Heart left ventricle (tissue), 13 donors: ENCODE measurements around the gene SLC9A9.

Source experiments
- POLR2A ChIP-seq, 2 donors: fragments of 450-650 bp; IDR thresholded peaks; one replicate each; pipeline ENCODE4 v1.6.1; 2017; ENCODE audit warnings: antibody characterized with exemption in 2 of 2, mild to moderate bottlenecking in 2 of 2, moderate library complexity in 2 of 2
- TF ChIP-seq, protein P1 (sequence below), 12 donors: fragments of 200-600 bp; sonication (generic) in 4 of 12; IDR thresholded peaks; one replicate each; pipeline versions ENCODE4 v1.5.0 to v1.8.0; 2018 to 2022; ENCODE audit warnings: antibody characterized with exemption in 12 of 12, mild to moderate bottlenecking in 5 of 12
- donor health status: ischemic (EF 13 %, LVEDD 7.1; RV severe dilation, severe dysfunction).
- donor health status: DM: no; HTN: yes; CAD: no.
- donor health status: DM: no; HTN: no; CAD: no.
- donor health status: ischemic (EF 25% LVEDD 6.9; RV normal size, moderate dysfunction).
- donor health status: ischemic (EF 25% LVEDD 5.7; RV mildly dilated, moderate dysfunction).
- donor health status: ischemic (EF 35%, LVEDD 5.7; RV mildly dilated, moderate dysfunction).
- donor health status: nonischemic (EF 11% LVEDD 7.7; RV severe dilation, severe dysfunction).
- donor health status: DM: yes; HTN: yes; CAD: no.
- donor health status: PGD.
- donor health status: ischemic (EF 29% LVEDD 5.4; RV normal size, mild dysfunction).
- donor health status: nonischemic (EF 23%, LVEDD 6.1; RV moderate dilation, normal function).

DNA sequence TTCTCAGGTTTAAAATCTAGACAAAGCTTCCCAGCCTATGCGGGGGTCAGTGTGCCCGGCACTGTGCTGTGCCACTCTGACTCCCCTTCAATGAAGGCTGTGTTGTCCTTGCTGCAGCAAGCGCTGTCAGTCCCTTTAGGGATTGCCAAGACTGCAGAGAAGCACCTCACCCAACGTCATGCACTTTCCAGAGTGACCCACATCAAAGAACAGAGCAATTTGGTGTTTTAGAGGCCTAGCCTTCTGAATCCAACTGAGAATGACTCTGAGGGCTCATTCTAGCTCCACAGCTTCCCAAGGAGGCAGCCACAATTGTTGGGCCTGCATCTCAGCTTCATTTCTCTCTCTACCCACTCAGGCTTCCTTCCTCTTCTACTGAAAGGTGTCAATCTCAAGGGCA, 26.4 kb downstream of the SLC9A9 start:
- TF ChIP-seq, protein P1, sequence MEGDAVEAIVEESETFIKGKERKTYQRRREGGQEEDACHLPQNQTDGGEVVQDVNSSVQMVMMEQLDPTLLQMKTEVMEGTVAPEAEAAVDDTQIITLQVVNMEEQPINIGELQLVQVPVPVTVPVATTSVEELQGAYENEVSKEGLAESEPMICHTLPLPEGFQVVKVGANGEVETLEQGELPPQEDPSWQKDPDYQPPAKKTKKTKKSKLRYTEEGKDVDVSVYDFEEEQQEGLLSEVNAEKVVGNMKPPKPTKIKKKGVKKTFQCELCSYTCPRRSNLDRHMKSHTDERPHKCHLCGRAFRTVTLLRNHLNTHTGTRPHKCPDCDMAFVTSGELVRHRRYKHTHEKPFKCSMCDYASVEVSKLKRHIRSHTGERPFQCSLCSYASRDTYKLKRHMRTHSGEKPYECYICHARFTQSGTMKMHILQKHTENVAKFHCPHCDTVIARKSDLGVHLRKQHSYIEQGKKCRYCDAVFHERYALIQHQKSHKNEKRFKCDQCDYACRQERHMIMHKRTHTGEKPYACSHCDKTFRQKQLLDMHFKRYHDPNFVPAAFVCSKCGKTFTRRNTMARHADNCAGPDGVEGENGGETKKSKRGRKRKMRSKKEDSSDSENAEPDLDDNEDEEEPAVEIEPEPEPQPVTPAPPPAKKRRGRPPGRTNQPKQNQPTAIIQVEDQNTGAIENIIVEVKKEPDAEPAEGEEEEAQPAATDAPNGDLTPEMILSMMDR (IDR thresholded peaks at IDR 0.05) = no peak
- no peak for TF ChIP-seq POLR2A (IDR thresholded peaks at IDR 0.05)
